Activated gamma-delta T cell (primary cell): Measurements from ENCODE around the gene KIAA1586.
A peak's percentile ranks its signal among the peaks of the same experiment; 100 is the strongest.
"Not testable (repeated sequence)": the region's sequence is repeated elsewhere in the genome, so short reads cannot be mapped to it uniquely, and the experiment has no call there.

Source experiments
- DNase-seq: peaks from one replicate; lab custom pipeline; 2025; lab: John Stamatoyannopoulos, UW

Gene KIAA1586

DNA sequence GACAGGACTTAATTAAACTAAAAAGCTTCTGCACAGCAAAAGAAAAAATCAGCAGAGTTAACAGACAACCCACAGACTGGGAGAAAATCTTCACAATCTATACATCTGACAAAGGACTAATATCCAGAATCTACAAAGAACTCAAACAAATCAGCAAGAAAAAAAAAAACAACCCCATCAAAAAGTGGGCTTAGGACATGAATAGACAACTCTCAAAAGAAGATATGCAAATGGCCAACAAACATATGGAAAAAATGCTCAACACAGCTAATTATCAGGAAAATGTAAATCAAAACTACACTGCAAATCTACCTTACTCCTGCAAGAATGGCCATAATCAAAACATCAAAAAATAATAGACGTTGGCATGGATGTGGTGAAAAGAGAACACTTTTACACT lies 2.4 kb upstream of the KIAA1586 start:
- not testable (repeated sequence) for DNase-seq

DNA sequence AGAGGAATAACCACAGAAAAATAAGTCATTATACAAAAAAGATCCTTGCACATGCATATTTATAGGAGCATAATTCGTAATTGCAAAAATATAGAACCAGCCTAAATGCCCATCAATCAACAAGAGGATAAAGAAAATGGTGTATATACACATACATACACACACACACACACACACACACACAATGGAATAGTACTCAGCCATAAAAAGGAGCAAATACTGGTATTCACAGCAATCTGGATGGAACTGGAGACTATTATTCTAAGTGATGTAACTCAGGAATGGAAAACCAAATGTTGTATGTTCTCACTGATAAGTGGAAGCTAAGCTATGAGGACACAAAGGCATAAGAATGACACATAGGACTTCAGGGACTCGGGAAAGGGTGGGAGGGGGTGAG lies 1.9 kb upstream of the KIAA1586 start:
- DNase-seq, result no peak

DNA sequence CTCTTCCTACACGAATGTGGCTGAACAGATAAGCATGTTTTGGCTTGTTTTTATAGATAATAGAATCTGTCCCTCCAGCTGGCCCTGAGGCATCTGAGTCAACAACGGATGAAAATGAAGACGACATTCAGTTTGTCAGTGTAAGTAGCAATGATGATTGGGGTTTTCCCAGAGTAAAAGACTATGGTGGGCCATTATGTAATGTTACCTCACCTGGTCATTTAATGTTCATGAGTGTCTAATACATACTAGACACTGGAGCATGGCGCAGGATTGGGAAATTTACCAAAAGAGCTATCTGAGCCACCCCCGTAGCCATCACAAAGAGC lies 728 bp downstream of the KIAA1586 start:
- not testable (repeated sequence) for DNase-seq

DNA sequence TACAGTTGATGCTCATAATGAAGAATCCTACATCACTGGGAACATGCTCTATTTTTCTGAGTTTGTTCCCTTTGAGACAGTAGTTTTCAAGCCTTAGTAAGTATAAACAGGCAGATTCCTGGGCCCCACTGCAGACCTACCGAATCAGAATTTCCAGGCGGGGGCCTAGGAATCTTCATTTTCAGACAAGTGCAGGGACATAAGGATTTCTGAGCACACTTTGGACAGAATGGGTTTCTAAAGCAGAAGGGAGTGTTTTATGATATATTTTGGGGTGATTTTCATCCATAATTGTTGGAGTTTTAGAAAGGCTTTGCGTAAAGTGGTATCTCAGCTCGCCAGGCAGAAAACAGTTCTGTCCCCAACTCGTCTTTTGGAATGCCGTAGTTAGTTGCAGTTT lies 1.4 kb downstream of the KIAA1586 start:
- DNase-seq, result not testable (repeated sequence)

DNA sequence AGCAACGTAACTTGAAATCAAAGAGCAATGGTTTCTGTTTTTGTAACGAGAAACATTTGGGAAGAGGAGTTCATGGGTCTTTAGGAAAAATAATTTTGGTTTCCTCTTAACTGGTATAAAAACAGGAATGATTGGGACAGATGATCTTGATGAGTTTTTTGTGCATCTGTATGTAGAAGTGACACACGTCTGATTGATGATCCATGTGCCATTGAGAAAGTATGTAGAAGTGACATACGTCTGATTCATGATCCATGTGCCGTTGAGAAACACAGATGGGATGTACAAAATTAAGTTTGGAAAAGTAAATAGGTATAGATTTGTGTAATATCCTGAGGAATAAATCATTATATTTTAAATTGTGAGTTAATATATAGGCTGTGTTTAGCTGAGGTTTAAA lies 2.1 kb downstream of the KIAA1586 start:
- no peak for DNase-seq

DNA sequence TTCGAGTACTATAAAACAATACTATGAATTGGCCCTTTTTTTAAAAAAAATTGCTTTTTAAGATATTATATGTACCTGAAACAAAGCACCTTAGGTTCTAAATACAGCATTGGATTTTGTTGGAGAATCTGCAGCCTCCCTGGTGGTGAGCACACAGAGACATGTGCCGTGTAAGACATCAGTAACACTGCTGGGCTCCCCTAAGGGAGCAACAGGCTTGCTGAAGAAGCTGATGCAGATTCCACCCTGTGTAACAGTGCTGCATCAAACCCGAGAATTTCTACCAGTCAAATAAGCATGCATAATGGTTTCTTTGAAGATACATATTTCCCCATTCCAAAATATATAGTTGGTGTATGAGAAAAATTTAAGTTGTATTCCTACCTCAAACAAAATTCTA lies 17.4 kb downstream of the KIAA1586 start:
- DNase-seq, result no peak

DNA sequence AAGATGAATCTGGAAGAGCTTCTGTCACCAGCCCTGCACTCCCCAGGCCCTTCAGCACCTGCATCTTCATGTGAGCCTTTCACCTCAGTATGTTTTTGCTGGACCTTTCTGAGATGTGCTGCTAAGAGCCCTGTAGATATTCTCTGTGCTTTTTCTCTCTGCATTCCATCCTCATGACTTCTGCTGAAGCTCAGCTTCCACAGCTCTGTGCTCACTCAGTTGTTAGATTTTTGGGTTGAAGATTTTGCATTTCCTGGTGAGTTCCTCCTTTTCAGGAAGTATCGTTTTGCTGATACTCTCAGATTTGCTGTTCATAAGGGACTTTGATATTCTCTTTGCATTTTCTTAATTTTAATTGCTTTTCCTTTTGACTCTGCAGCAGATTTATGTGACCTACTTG lies 18.3 kb downstream of the KIAA1586 start:
- no peak for DNase-seq

DNA sequence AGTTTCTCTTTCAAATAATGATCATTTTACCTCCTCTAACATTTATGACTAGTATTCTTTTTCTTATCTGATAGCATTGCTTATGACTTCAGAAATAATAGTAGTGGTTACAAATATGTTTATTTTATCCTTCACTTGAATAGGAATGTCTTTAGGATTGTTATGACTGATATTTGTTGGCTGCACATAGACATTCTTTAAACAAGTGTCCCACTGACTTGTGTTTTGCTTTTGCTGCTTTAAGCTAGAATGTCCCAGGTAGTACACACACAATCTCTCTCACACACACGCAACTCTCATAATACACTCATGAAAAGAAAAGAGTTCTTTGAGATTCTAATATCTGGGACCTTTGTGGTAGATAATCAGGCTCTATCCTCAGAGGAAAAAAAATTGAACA lies 21.6 kb downstream of the KIAA1586 start:
- DNase-seq, result no peak

DNA sequence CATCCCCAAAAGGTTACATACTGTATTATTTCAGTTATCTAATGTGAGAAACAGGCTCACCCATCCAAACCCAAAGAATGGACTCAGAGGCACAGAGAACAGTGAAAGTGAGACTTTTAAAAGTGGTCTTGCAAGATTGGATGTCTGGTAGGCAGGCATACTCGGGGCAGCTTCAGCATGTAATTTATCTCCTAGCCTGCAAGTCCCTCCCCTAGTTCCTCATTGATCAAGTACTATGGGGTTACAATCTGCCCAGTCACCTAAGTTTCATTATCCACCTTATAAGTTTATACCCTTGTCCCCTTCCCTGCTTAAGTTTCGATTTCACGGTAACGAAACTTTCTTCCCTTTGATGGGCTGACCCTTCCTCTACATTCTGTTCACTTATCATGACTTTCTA lies 22.7 kb downstream of the KIAA1586 start:
- no peak for DNase-seq

DNA sequence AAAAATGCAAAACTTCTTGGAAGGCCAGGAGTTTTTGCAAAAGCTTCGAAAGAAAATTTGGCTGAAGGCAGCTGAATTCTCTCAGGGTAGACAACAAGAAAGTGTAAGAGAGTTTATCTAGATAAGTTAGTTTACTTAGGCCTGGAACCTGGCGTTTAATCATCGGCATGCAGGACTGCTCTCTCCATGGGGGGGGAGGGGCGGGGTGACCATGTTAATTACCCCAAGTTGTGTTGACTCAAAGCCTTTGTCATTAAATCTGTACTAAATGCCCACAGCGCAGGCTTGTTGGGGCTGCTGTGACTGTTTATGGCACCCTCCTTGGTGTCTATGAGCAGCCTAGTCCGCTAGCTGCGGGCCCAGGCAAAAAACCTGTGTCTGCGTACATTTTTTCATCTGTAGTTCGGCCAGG lies 23.4 kb downstream of the KIAA1586 start:
- no peak for DNase-seq

DNA sequence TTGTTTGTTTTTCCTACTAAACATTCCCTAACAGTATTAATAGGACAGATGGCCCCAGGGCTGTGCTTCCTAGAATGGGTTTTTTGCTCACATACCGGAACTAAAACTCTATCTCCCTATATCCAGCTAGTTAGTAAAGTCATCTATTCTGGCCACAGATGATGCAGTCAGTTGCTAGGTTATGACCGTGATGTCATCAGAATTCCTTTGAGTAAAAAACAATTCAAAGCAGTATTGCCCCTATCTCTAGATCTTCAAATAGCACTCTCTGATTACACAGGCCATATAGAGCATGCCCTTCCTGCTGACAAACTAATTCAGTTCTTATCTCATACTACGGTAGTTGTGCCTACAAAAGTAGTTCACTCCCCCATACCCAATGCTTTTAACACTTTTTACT lies 25.6 kb downstream of the KIAA1586 start:
- no peak for DNase-seq

DNA sequence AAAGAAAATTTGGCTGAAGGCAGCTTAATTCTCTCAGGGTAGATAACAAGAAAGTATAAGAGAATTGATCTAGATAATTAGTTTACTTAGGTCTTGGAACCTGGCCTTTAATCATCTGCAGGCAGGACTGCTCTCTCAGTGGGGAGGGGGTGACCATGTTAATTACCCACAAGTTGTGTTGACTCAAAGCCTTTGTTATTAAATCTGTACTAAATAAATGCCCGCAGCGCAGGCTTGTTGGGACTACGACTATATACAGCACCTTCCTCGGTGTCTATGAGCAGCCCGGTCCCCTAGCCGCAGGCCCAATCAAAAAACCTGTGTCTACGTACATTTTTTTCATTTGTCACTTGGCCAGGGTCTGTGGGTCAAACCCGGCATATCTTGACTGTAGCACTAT lies 27.9 kb downstream of the KIAA1586 start:
- no peak for DNase-seq

DNA sequence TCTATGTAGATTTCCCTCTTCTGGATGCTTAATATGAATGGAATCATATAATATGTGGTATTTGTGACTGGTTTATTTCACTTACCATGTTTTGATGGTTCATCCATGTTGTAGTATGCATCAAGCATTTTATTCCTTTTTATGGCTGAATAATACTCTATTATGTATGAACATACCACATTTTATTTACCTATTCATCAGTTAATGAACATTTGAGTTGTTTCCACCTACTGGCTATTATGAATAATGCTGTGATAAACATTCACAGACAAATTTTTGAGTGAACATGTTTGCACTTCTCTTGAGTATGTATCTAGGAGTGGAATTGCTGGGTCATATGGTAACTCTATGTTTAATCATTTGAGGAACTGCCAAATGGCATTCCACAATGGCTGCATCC lies 28.6 kb downstream of the KIAA1586 start:
- no peak for DNase-seq

DNA sequence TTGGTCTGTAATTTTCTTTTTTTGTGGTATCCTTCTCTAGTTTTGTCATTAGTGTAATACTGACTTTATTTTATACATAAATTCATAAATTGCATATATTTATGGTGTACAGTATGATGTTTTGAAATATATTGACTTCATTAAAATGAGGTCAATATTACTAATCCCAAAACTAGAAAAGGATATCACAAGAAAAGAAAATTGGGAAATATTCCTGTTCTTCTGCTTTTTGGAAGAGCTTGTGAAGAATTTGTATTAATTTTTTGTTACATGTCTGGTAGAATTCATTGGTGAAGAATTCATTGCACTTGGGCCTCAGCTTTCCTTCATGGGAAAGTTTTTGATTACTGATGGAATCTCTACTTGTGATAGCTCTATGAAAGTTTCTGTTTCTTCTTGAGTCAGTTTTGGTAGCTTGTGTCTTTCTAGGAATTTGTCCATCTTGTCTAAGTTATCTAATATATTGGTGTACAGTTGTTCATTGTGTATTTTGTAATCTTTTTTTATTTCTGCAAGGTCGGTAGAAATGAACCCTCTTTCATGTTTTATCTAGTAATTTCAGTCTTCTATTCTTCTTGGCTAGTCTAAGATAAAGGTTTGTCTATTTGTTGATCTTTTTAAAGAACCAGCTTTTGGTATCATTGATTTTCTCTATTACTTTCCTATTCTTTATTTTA lies 32.2 kb downstream of the KIAA1586 start:
- DNase-seq, result no peak

DNA sequence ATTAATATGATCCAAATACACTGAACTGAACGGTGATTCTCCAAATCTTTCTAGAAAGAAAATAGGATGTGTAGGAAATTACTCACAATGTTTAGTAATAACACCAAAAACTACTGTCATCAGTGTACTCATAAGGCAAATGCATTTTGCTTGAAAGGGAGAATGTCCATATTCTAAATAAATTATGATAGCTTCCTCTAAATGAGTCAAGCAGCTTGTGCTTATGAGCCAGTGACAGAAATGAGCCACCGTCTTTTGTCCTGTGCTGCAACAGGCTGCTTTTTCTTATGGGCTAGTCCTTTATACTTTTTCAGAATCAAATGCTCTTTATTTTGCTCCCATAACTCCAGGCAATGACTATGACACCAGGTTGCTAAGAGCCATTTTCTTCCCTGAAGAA lies 39.0 kb downstream of the KIAA1586 start:
- DNase-seq, result no peak

DNA sequence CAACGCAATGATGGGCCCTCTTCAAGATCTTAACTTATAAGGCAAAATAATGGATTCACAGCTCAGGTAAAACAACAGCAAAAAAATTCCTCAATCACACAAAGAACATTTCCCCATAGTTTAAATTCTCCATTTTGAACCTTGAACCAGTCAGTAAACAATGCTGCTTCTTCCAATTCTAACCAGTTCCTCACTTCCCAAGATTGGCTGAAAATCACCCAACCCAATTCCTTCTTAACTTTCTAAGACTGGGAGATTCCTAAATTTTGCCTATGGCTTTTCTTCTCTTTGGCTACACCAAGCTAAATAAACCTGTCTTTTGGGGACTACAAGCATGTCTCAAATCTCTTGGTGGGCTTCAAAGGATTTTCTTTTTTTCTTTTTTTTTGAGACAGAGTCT lies 40.4 kb downstream of the KIAA1586 start:
- no peak for DNase-seq

DNA sequence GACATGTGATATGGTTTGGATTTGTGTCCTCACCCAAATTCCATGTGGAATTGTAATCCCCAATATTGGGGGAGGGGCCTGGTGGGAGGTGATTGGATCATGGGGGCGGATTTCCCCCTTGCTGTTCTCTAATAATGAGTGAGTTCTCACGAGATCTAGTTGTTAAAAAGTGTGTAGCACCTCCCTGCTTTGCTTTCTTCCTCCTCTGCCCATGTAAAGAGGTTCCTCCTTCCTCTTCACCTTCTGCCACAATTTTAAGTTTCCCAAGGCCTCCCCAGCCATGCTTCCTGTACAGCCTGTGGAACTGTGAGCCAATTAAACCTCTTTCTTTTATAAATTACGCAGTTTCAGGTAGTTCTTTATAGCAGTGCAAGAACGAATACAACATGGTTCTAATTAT lies 41.4 kb downstream of the KIAA1586 start:
- DNase-seq, result no peak

DNA sequence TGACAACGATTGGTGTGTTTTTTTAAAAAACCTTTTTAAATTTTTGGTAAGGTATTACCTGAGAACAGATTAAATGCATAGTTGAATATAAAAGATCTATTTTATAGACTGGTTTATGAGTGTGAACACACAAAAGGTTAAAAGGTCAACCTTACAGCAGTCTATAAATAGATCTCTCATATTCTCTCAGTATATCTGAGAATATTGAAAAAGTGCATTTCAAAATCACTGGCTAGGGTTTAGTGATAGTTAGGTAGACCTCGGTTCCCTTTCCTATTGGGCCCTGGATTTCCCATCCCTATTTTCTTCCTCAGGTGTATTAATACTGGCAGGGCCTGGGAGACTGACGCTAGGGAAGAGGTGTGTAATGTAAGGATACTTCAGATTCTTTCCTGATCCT lies 42.8 kb downstream of the KIAA1586 start:
- no peak for DNase-seq

DNA sequence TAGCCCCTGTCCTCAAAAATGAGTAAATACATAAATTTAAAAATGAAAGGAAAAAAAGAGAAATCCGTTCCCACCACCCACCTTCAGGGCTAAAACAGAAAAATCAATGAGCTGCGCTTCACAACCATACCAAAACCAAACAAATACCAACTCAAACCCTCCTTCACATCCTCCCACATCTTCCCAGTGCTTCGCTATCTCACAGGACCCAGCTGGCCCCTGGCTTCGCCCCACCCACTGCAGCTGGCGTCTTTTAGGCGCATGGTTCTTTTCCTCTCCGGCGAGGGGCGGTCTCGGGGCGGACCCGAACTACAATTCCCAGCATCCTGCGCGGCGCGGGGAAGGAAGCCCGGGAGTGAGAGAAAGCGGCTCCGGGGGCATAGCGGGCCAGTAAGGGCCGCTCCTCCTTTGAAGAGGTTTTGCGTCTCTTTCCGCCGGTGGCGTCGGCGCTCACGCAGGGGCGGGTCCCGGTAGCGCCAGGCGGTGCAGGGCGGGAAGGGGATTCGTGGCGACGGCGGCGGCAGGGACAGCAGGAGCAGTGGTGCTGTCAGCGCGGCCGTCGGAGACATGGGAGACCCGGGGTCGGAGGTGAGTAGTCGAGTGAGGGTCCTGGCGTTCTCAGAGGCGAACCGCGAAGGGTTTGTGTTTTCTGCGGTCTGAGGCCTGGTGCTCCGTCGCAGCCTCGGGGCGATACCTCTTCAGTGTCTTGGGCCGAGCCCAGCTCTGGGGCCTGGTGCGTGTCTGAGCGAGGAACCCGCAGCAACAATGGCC lies 43.4 kb downstream of the KIAA1586 start, which contains the start of gene ZNF451:
Gene ZNF451 (plus strand): TSS at position 502 of the 771 bp plus-strand sequence. CDS start 66 bp downstream, at position 568.
- peak; percentile 91 for DNase-seq

DNA sequence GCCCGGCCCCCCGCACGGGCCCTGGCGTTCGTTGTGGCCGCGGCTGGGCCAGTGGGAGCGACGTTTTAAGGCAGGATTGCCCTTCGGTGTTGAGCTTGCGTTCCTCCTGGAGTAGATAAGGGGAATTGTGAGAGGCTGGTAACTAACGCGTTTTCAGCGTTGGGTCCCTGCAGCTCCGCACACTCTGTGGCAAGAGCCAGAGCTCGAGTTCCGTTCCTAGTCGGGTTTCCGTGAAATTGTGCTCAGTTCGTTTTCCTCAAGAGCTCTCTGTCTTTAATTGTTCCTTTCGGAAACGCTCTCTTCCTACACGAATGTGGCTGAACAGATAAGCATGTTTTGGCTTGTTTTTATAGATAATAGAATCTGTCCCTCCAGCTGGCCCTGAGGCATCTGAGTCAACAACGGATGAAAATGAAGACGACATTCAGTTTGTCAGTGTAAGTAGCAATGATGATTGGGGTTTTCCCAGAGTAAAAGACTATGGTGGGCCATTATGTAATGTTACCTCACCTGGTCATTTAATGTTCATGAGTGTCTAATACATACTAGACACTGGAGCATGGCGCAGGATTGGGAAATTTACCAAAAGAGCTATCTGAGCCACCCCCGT lies 44.1 kb downstream of the KIAA1586 start:
- DNase-seq, result not testable (repeated sequence)

DNA sequence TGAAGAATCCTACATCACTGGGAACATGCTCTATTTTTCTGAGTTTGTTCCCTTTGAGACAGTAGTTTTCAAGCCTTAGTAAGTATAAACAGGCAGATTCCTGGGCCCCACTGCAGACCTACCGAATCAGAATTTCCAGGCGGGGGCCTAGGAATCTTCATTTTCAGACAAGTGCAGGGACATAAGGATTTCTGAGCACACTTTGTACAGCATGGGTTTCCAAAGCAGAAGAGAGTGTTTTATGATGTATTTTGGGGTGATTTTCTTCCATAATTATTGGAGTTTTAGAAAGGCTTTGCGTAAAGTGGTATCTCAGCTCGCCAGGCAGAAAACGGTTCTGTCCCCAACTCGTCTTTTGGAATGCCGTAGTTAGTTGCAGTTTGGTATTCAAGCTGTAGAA lies 44.9 kb downstream of the KIAA1586 start:
- not testable (repeated sequence) for DNase-seq

DNA sequence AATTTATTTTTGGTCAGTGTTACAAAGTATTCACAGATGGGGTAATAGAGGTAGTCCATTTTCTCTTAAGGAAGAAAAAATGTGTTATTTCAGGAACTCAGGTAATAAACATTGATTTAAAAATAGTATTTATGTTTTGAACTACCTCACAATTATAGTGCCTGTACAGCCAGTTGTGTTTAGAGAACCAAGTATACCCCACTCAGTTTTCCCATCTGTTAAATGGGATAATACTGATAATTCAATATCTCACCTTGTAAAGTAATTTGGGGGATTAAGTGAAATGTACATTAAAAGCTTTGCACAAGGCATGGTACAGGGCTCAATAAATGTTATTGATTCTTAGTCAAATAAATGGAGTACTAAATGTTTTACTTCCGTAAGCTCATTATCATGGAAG lies 48.2 kb downstream of the KIAA1586 start:
- no peak for DNase-seq

DNA sequence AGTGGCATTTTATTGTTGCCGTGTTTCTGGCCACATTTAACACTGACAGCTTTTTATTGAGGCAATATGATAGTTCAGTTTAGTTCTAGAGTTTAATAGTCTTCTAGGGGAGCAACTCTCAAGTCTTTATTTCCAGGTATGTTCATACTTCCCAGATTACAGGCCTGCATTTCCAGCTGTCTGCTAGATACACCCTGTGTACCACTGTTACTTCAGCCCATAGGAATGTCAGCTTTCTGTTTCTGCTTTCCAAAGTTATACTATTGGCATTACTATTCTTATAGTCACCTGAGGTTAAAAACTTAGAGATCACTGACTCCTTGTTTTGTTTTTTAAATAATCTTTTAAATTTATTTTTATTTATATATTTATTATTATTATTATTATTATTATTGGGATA lies 51.1 kb downstream of the KIAA1586 start:
- DNase-seq, result no peak
